Cardiac muscle cell (in vitro differentiated cells and primary cell): ENCODE data around the gene OR1D5. TPM values are rescaled to one million over a fixed set of nuclear protein-coding genes. Genes with fewer than 3 reads are reported as not detected.
"Not testable (repeated sequence)": the region's sequence is repeated elsewhere in the genome, so short reads cannot be mapped to it uniquely, and the experiment has no call there.

ENCODE experiments used
- DNase-seq, 2 donors: peaks; one replicate each; pipeline versions ENCODE4 v3.0.0 to v3.0.0-alpha.2; 2010 to 2017; ENCODE audit warnings: low read depth in 1 of 2, low spot score in 1 of 2
- H3K27ac ChIP-seq: fragments of 200-600 bp; sonication (generic); 2 replicates; pipeline ENCODE4 v1.5.1; 2016
- H3K27me3 ChIP-seq: fragments of 200-600 bp; sonication (generic); 2 replicates; pipeline ENCODE4 v1.6.0; 2016; ENCODE audit warnings: control low read depth
- H3K36me3 ChIP-seq: fragments of 200-600 bp; sonication (generic); 2 replicates; pipeline ENCODE4 v1.5.1; 2016; ENCODE audit warnings: control low read depth
- H3K4me1 ChIP-seq: fragments of 200-600 bp; sonication (generic); 2 replicates; pipeline ENCODE4 v1.8.1; 2017; ENCODE audit warnings: low read depth, mild to moderate bottlenecking, mixed run types
- H3K4me3 ChIP-seq: fragments of 200-600 bp; sonication (generic); 2 replicates; pipeline ENCODE4 v1.5.1; 2016; ENCODE audit warnings: mild to moderate bottlenecking
- H3K9me3 ChIP-seq: fragments of 200-600 bp; sonication (generic); 2 replicates; pipeline ENCODE4 v1.5.1; 2017; ENCODE audit warnings: low read depth, mild to moderate bottlenecking, control low read depth
- CTCF ChIP-seq: IDR thresholded peaks from 2 replicates; pipeline ENCODE4 v1.5.1; 2012; ENCODE audit warnings: low read depth, mild to moderate bottlenecking, low read length
- polyA plus RNA-seq: library from polyadenylated mRNA; unstranded; fragments of >200 nt; fragmentation: Nextera tagmentation; extraction: Ambion mirVana; gene quantifications from 2 replicates; pipeline ENCODE4 v1.2.1, GENCODE V29; 2016
- total RNA-seq: library from RNA; depleted of rRNA; stranded (reverse); fragments of >200 nt; gene quantifications from 2 replicates; pipeline ENCODE4 v1.2.3, GENCODE V29; 2016

OR1D5 gene, protein sequence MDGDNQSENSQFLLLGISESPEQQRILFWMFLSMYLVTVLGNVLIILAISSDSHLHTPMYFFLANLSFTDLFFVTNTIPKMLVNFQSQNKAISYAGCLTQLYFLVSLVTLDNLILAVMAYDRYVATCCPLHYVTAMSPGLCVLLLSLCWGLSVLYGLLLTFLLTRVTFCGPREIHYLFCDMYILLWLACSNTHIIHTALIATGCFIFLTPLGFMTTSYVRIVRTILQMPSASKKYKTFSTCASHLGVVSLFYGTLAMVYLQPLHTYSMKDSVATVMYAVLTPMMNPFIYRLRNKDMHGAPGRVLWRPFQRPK
- total RNA-seq (not detected in 2 replicates), polyA plus RNA-seq (not detected in 2 replicates)

DNA sequence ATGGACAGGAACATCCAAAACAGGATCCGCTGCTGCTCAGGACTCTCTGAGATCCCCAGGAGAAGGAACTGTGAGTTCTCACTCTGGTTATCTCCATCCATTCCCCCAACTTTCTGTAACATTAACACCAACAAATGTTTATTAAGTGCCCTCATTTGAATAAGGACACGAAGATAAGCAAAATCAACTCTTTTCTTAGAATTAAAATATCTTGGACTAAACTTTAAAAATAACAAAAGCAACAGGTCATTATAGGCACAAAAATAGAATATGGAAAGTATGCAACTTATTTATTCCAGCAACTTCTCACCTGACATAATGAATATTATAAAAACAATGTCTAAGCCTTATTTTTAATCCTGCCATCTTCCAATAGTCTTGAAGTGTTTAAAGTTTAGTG is at the start of gene OR1D5:
OR1D5 (minus strand) TSS at position 101 of the 400 bp plus-strand sequence; CDS start at position 101, 0 bp downstream.
- not testable (repeated sequence) for H3K36me3 ChIP-seq, H3K27ac ChIP-seq, DNase-seq, H3K4me1 ChIP-seq, H3K9me3 ChIP-seq, H3K27me3 ChIP-seq, H3K4me3 ChIP-seq

GRCh38 chr17:3104322-3104721 is 40.9 kb upstream of the OR1D5 start, which contains the start of gene OR1D2:
OR1D2 (minus strand) TSS chr17:3104422; CDS start chr17:3092996, 11,426 bp downstream.
- no peaks in the 10 kb centered on the region for H3K9me3 ChIP-seq
- H3K4me3 ChIP-seq = no peak within 1 kb of the TSS
- no peak for DNase-seq
- H3K4me1 ChIP-seq = no peaks in the 10 kb centered on the region
- no peak within 1 kb of the TSS for H3K27ac ChIP-seq
- TF ChIP-seq CTCF = no peak
- H3K36me3 ChIP-seq = no peaks in the 10 kb centered on the region
- H3K27me3 ChIP-seq = no peaks in the 10 kb centered on the region

GRCh38 chr17:3073850-3074249 is 10.4 kb upstream of the OR1D5 start:
- not testable (repeated sequence) for H3K4me1 ChIP-seq, H3K4me3 ChIP-seq, DNase-seq, H3K36me3 ChIP-seq, H3K27ac ChIP-seq, H3K27me3 ChIP-seq, H3K9me3 ChIP-seq

GRCh38 chr17:3065192-3065591 is 1.8 kb upstream of the OR1D5 start:
- not testable (repeated sequence) for H3K27me3 ChIP-seq, H3K27ac ChIP-seq, H3K9me3 ChIP-seq, H3K36me3 ChIP-seq, H3K4me3 ChIP-seq, H3K4me1 ChIP-seq
- DNase-seq = peak in 1 of 2 donors; percentile 45

- not testable (repeated sequence) for H3K27me3 ChIP-seq, H3K36me3 ChIP-seq, DNase-seq, H3K27ac ChIP-seq, H3K9me3 ChIP-seq, H3K4me1 ChIP-seq, H3K4me3 ChIP-seq
Observed at GRCh38 chr17:3062824-3063377, 506 bp downstream of the OR1D5 start.

DNA sequence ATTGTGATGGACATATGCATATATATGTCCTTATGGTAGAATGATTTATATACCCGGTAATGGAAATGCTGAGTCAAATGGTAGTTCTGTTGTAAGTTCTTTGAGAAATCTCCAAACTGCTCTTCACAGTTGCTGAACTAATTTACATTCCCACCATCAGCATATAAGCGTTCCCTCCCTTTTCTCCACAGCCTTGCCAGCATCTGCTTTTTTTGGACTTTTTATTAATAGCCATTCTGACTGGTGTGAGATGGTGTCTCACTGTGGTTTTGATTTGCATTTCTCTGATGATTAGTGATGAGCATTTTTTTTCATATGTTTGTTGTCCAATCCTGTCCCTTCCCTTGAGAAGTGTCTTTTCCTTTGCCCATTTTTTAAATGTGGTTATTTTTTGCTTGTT is 8.5 kb downstream of the OR1D5 start:
- H3K36me3 ChIP-seq = not testable (repeated sequence)

GRCh38 chr17:3049705-3050295 is 13.6 kb downstream of the OR1D5 start:
- H3K27ac ChIP-seq = no peak overlapping the region
- H3K4me3 ChIP-seq = peak overlapping the region; percentile 49
- no peak for TF ChIP-seq CTCF
- no peak for DNase-seq
- no peaks in the 10 kb centered on the region for H3K27me3 ChIP-seq
- H3K4me1 ChIP-seq = no peaks in the 10 kb centered on the region
- H3K9me3 ChIP-seq = no peaks in the 10 kb centered on the region
- H3K36me3 ChIP-seq = no peaks in the 10 kb centered on the region

More for the DNA sequence above, 8.5 kb downstream of the OR1D5 start:
- not testable (repeated sequence) for H3K4me1 ChIP-seq, H3K27me3 ChIP-seq, H3K4me3 ChIP-seq, H3K9me3 ChIP-seq, DNase-seq, H3K27ac ChIP-seq

GRCh38 chr17:3048727-3049471 is 14.5 kb downstream of the OR1D5 start:
- DNase-seq = peak; percentile 98 to 99
- Histone ChIP-seq H3K27ac (peak overlapping the region; percentile 68), H3K27me3 (no peaks in the 10 kb centered on the region), H3K4me3 (peak overlapping the region; percentile 49), H3K4me1 (no peaks in the 10 kb centered on the region), H3K36me3 (no peaks in the 10 kb centered on the region), H3K9me3 (no peaks in the 10 kb centered on the region)
- TF ChIP-seq CTCF = peak; percentile 80
